Stimulated activated CD8-positive, alpha-beta memory T cell treated with anti-CD3 and anti-CD28 coated beads, Interleukin-15, amount 100 ng/mL, for 24 hours (primary cell): ENCODE results near the gene OPA1.
"Not testable (repeated sequence)": the region's sequence is repeated elsewhere in the genome, so short reads cannot be mapped to it uniquely, and the experiment has no call there.

Experiments
- DNase-seq: peaks from one replicate; pipeline ENCODE4 v3.0.0-alpha.2; 2020; ENCODE audit warnings: low read depth

Gene OPA1

GRCh38 chr3:193589616-193590015, 3.4 kb upstream of the OPA1 start:
- DNase-seq: no peak

DNA sequence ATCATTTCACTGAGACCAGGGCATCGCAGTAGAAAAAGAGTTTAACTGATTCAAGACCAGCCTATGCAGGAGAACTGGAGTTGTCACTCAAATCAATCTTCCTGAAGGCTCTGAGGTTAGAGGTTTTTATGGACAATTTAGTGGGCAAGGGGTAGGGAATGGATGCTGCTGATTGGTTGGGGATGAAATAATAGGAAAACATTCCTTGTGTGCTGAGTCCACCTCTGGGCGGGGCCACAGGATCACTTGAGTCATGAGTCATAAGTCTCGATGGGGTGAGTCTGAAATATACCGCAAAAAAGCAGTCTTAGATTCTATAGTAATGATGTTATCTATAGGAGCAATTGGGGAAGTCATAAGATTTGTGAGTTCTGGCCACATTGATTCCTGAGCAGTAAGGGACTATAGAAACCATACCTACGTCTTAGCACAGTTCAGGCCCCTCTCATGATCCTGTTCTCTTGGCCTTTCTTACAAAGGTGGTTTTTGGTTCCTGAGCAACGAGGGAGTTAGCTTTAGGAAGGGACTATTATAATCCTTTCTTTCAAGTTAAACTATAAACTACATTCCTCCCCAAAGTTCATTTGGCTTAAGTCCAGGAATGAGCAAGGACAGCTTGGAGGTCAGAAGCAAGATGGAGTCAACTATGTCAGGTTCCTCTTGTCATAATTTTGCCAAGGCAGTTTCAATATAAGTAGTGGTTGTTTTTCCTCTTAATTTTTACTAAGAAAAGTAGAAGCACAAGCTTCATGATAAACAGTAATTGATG, 2.7 kb upstream of the OPA1 start:
- no peak for DNase-seq

DNA sequence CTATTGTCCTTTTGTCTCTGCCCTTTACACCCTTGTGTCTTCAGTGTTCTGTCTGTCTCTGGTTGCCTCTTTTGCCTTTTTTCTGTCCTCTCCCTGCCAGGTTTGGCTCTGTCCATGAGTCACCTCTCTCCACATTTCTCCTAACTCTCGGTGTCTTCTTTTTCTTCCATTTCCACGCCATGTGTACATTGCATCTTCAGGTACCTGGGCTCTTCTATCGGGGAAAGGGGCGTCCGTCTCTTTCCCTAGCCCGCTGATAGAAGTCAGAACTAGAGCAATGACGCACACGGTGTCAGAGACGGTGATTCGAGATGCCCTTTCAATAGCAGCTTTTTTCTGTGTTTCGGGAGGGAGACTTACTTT, 641 bp downstream of the OPA1 start:
- DNase-seq: no peak

DNA sequence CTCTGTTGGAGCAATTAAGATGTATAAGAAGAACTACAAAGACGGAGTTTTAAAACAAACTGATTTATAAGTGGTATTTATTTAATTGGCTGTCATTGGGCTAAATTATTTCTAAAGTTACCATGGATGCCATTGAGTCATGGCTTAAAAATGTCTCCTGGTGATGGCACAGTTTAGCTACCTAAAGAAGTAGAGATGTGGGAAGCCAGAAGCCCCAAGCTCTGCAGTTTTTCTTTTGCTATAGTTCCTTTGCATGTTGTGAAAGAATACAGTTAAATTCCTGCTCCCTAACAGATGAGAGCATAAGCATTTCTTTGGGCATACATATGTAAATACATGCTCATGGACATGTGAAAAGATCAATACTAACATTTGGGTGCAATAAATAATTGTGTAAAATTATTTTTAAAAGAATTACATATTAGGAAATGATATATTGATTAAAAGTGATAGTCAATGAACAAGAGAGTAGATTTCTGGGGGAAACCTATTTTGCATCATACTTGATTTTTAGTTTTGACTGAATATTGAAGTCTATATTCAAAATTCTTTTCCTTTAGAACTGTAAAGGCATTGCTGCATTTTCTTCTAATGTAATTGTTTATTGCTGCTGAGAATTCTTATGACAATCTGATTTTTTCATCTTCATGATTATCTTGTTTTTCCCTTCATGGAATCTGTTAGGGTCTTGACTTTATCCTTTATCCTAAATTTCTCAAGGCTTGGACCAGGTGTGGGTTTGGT, 2.1 kb downstream of the OPA1 start:
- DNase-seq: no peak

GRCh38 chr3:193595939-193596487, 3.0 kb downstream of the OPA1 start:
- DNase-seq: no peak

DNA sequence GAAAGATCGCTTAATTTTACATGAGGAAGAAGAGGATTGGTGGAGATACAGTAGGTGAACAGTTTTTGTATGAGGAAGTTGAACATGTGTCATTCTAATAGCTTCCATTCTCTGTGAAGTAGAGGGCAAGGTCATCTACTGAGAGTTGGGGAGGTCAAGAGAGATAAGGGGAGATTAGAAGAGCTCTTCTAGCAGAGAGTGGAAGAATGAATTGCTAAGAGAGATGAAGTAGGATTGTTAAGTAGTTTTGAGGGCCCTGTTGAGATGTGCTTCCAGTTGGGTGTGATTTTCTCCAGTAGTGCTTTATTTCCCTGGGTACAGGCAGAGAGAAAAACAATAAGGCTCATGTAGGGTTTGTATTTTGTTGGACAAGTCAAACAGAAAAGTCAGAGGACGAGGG, 5.2 kb downstream of the OPA1 start:
- no peak for DNase-seq

DNA sequence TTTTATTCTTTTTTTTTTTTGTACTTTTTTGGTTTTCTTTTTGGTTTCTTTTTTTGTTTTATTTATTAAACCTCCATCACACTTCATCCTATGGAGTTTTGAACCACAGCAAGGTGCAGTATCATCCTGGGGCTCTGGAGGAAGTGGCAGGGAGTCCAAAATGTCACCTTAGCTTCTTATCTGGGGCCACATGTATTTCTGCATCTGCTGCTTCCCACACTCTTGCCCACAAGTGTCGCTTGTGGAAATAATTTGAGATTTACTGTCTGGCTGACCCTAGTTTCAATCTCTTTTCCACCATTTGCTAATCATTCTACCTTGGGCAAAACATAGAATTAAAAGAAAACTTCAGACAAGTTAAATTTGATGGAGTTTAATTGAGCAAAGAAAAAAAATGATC, 6.4 kb downstream of the OPA1 start:
- DNase-seq: no peak

- no peak for DNase-seq
Measured at GRCh38 chr3:193605876-193606275, 12.9 kb downstream of the OPA1 start.

DNA sequence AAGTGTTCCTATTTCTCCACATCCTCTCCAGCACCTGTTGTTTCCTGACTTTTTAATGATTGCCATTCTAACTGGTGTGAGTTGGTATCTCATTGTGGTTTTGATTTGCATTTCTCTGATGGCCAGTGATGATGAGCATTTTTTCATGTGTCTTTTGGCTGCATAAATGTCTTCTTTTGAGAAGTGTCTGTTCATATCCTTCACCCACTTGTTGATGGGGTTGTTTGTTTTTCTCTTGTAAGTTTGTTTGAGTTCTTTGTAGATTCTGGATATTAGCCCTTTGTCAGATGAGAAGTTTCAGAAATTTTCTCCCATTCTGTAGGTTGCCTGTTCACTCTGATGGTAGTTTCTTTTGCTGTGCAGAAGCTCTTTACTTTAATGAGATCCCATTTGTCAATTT, 13.9 kb downstream of the OPA1 start:
- not testable (repeated sequence) for DNase-seq

GRCh38 chr3:193610516-193610915, 17.5 kb downstream of the OPA1 start:
- not testable (repeated sequence) for DNase-seq

DNA sequence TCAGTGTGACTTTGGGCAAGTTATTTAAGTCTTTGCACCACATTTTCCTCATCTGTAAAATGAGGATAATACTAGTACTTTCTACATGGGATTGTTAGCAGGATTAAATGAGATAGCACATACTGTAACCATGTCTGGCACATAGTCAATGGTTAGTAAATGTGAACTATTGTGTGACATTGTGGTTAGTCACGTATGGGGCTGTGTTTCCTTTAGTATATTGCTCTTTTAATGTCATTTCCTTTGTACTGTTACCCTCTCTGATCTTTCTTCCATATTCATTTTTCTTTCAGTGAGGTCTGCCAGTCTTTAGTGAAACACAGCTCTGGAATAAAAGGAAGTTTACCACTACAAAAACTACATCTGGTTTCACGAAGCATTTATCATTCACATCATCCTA, 21.4 kb downstream of the OPA1 start:
- DNase-seq: no peak

DNA sequence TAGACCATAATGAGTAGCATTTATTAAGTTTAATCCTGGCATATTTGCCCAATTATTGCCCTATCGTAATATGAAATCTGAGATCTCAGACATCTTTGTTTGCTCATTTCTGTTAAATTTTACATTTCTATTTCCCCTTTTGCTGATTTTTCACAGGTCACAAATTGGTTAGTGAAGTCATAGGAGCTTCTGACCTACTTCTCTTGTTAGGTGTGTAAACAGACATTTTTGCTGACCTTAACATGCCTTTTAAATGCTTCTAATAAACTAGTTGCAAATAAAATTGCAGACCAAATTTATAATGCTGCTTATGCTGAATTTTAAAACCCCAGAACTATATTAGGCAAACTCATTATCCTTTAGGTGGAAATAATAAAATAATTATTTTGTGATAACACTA, 24.6 kb downstream of the OPA1 start:
- no peak for DNase-seq

DNA sequence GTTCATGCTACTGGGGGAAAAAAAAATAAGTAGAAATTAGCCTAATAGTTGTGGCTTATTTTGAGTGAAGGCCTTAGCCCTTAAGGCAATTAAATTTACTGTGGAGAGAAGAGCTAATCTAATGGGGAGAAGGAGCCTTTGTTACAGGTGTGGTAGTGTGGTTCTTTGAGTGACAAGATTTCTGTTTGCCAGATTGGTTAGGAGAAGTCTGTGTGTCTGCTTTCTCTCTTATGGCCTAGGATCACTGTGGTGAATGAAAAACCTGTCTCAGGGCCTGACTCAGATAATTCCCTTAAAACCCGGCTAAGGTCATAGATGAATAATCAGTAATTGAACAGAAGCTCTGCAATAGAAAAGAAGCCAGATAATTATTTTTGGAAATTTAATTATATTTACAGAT, 27.0 kb downstream of the OPA1 start:
- DNase-seq: no peak

DNA sequence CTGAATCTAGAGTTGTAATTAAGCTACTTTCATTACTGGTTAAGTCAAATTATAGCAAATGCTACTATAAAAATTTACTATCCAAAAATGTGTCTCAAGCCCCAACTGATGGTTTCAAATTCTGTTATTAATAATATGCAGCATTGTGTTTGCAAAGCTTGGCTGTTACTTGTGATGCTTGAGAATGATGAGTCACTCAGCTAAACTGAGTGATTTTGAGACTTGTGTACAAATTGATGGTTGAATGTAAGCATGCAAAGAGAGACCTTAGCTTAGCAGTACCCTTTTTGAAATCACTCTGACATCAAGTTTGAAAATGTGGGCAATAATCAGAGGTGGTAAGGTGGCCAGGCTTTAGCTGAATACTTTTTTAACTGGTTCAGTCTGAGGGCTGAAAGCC, 27.6 kb downstream of the OPA1 start:
- DNase-seq: no peak

DNA sequence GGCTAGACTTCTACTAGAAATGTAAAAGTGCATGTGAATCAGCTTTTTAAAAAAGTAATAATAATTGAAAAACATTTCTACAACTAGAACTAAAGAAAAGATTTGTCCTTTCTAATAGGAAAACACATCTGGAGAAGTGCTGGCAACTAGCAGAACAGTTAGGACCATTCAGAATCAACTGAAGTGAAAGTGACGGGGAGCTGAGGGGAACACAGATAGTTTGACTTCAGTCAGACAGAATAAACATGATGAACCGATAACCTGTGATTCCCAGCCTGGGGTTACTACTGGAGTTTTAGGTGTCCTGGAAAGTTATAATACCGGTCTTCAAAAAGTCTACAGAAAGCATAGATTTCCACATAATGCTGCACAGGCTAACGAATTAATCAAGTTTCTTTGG, 28.1 kb downstream of the OPA1 start:
- DNase-seq: no peak

- no peak for DNase-seq
Measured at GRCh38 chr3:193630005-193630404, 37.0 kb downstream of the OPA1 start.

DNA sequence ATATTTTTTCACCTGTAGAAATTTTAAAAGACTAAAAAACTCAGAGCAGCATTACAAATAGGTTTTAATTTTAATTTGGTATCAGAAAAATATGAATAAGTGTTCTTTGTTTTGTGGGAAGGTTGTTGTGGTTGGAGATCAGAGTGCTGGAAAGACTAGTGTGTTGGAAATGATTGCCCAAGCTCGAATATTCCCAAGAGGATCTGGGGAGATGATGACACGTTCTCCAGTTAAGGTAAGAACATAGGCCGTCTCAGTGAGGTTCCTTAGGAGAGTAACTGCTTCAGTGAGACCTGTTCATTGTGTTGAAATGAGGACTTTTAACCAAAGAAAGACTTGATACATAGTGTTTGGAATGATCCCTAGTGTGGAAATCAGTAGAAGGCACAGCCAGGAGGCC, 44.8 kb downstream of the OPA1 start:
- DNase-seq: no peak

GRCh38 chr3:193638833-193639232, 45.8 kb downstream of the OPA1 start:
- no peak for DNase-seq

GRCh38 chr3:193640165-193640715, 47.2 kb downstream of the OPA1 start:
- no peak for DNase-seq

GRCh38 chr3:193640728-193641439, 47.9 kb downstream of the OPA1 start:
- no peak for DNase-seq

GRCh38 chr3:193641440-193641775, 48.4 kb downstream of the OPA1 start:
- DNase-seq: no peak

GRCh38 chr3:193645806-193646205, 52.8 kb downstream of the OPA1 start:
- no peak for DNase-seq
